ENCODE data around the gene KCNQ4.

The KCNQ4 gene

DNA sequence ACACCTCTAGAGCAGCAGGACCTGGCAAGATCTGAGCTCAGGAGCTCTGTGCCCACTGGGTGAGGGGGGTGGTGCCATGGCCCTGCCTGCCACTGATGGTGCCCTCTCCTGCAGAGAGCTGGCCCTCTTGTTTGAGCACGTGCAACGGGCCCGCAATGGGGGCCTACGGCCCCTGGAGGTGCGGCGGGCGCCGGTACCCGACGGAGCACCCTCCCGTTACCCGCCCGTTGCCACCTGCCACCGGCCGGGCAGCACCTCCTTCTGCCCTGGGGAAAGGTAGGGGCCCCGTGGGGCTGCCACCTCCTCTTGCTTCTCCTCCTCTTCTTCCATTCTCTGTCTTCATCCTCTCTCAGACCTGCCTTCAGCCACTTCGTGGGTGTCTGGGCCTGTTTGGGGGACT lies 40.4 kb downstream of the KCNQ4 start:
- no peak for DNase-seq

DNA sequence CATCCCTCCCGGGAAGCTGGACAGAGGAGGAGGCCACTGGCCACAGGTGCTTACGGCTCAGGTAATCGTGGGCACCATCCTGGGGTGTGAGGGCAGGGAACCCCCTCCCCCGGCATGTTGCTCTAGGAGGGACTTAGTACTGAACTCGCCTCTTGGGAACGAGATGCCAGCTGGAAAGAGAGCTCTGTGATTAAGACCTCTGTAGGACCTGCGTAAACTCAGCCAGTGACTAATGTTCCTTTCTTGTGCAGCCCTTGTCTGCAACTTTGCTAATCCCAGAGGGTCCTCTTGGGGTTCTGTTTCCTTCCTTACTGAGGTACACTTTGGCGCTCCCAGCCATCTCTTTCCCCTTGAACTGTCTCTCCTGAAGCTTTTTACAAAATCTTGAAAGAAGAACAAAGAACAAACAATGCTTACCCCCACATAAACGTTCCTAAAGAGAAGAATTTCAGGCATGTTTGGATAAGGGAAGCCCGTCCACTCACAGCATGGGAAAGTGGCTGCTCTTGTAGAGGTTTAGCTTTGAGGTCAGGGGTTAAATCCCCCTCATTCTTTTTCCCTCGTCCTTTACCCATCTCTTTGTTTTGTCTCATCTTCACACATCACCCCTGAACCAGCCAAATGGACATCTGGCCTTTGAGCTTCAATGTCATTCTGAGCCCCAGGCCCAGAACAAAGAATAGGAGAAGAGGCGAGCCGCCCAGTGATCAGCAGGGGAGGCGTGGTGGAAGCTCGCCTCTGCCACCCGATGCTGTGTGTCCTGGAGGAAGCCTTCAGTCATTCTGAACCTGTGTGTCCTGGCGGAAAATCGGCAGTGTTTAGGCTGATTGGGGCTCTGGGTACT lies 41.2 kb downstream of the KCNQ4 start:
- DNase-seq: no peak

- DNase-seq: no peak
Observed at GRCh38 chr1:40825435-40825788, 41.8 kb downstream of the KCNQ4 start.

- DNase-seq: no peak
Observed at GRCh38 chr1:40825996-40826395, 42.4 kb downstream of the KCNQ4 start.

- DNase-seq: no peak
Observed at GRCh38 chr1:40829631-40830245, 46.2 kb downstream of the KCNQ4 start.

DNA sequence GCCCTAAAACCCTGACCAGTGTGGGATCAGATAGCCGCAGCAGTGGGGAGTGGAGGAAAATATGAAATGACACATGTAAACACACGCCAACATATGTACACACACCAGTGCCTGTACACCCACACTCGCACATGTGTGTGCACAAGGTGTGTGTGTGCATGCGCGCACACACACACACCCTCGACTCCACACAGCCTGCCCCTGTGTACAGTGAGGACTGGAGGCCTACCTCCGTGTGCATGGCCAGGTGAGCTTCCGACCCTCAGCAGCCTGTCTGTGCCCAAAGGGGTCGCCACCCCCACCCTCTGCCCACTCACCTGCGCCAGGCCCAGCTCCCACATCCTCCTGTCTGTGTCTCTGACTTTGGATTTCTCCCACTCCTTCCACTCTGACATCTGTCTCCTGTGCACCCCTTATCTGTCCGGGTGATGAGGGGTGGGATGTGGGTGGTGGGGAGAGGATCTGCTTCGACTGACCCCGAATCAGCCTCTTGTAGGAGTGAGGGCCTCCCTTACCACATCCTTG lies 46.9 kb downstream of the KCNQ4 start:
- no peak for DNase-seq

GRCh38 chr1:40831001-40831732 lies 47.6 kb downstream of the KCNQ4 start:
- no peak for DNase-seq

GRCh38 chr1:40833979-40834378 lies 50.4 kb downstream of the KCNQ4 start:
- DNase-seq: no peak

- no peak for DNase-seq
Observed at GRCh38 chr1:40834968-40835545, 51.5 kb downstream of the KCNQ4 start.

- no peak for DNase-seq
Observed at GRCh38 chr1:40836283-40836682, 52.7 kb downstream of the KCNQ4 start.

DNA sequence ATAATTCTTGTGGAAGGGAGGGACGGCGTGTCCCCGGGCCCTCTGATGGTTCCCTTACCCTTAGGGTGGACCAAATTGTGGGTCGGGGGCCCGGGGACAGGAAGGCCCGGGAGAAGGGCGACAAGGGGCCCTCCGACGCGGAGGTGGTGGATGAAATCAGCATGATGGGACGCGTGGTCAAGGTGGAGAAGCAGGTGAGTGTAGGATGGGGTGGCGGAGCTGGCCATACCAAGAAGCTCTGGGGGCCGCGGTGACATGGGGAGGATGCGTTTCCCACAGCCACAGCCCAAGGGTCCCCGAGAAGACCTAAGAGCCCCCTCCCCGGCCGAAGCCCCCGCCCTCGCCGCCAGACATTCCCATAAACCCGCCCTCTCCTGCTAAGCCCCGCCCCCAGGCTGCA lies 54.0 kb downstream of the KCNQ4 start:
- no peak for DNase-seq

DNA sequence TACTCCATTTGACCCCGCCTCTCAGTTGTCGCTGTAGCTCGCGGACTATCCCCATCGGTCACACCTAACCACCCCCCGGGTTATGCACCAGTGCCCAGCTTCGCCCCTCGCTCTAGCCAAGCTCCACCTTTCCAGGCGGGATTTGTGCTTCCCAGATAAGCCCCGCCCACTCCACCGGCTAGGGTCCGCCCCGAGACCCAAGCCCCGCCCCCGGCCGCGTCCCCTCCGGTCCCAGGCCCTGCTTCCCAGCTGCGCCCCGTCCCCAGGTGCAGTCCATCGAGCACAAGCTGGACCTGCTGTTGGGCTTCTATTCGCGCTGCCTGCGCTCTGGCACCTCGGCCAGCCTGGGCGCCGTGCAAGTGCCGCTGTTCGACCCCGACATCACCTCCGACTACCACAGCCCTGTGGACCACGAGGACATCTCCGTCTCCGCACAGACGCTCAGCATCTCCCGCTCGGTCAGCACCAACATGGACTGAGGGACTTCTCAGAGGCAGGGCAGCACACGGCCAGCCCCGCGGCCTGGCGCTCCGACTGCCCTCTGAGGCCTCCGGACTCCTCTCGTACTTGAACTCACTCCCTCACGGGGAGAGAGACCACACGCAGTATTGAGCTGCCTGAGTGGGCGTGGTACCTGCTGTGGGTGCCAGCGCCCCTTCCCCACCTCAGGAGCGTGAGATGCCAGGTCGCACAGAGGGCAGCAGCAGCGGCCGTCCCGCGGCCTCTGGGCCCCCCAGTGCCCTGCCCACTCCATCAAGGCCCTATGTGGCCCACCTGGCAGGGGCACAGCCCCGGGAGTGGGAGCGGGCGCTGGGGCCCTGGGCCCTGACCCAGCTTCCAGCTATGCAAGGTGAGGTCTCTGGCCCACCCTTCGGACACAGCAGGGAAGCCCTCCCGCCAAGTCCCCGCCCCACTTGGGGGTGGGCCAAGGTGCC lies 54.7 kb downstream of the KCNQ4 start:
- no peak for DNase-seq

DNA sequence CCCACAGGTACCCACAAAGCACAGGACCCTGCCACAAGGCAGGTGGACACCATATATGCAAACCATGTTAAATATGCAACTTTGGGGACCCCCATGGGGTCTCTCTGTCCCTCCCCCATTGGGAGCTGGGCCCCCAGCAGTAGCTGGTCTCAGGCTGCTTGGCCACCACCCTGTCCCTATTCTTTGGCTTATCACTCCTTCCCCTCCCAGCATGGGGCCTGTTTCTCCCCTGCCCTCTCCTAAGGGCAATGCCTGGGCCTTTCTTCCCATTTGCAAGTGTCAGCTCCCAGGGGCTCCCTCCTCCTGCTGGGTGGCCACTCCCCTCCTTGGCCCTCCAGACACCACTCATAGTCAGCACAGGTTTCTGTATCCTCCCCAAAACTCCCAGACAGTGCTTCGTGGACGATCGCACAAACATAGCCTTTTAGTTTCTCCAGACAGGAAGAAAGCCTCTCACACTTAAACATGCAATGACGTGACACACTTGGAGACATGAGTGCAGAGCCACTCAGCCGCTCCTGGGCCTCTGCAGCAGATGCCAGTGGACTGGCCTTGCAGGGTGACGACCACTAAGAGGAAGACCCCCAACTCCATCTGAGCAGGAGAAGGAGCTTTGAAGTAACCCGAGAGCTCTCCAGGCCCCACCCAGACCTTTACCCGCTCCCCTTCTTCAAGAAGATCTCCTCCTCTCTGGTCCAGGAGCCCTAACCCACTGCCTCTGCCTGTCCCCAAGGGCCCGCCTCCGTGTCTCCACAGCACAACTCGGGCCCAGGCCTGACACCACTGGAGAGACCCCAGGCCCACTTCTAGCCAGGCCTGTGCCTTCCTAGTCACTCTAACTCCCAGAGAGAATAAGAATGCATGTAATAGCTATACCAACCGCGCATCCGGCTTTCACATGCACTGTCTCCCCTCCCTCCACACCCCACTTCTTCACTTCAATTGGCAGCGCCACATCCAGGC lies 55.7 kb downstream of the KCNQ4 start:
- DNase-seq: no peak

DNA sequence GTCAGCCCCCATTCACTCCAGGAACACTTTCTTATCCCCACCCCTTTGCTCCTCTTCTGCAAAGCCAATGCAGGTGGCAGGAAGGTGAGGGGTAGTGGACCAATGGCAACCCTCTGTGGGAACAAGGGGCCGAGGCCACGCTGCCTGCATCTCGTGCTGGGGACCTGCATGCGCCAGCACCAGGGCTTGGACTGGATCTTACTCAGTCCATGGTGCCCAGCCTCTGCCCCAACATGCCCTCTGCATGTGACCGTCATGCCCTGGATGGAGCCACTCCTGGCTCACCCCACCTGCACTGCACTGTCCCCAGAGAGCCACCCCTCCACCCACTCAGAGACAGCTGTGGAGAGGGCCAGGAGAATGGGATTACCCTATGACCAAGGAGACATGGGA lies 56.4 kb downstream of the KCNQ4 start:
- DNase-seq: no peak

- no peak for DNase-seq
Observed at GRCh38 chr1:40840526-40841323, 57.1 kb downstream of the KCNQ4 start.

DNA sequence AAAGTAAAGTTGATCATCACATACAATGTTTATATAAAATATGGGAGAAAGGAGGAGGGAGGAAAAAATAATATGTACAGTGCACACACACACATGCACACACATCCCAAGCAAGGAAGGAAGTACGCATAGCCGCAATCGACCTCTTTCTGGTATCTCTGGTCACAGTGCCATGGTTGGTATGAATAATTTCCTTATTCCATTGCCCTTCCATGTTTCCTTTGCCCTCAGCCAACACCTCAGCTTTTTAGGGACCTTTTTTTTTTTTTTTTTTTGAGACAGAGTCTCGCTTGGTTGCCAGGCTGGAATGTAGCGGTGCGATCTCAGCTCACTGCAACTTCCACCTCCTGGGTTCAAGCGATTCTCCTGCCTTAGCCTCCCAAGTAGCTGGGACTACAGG lies 58.0 kb downstream of the KCNQ4 start:
- no peak for DNase-seq

DNA sequence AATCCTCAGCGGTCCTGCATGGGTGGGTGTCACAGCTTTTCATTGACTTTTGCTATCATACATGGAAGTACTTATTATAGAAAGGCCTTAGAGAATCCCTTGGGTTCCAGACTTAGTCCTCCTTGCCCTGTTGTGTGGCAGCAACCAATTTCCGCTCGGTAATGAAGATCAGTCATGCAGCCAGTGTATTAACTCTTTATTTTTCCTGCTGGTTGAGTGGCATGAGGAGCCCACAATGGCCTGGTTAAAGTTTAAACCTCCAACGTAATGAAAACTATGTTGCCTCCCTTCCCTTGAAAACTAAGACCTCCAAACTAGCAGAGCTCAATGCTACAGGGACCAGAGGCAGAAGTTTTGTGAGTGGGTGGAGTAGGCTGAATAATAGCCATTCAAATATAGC lies 58.6 kb downstream of the KCNQ4 start:
- DNase-seq: no peak

- no peak for DNase-seq
Observed at GRCh38 chr1:40842691-40843090, 59.1 kb downstream of the KCNQ4 start.

- no peak for DNase-seq
Observed at GRCh38 chr1:40844079-40844478, 60.5 kb downstream of the KCNQ4 start.
